Mammary epithelial cell (primary cell): ENCODE results near the gene DCBLD1.

Experiments used
- CTCF ChIP-seq, 2 donors: IDR thresholded peaks in 1 of 2; conservative IDR thresholded peaks in 1 of 2; 2 replicates each; pipeline ENCODE4 v1.5.1; 2011 to 2012; ENCODE audit warnings: inconsistent platforms in 2 of 2, low read length in 2 of 2, mild to moderate bottlenecking in 2 of 2, control low read depth in 1 of 2, low read depth in 1 of 2; ENCODE audit not compliant: insufficient read depth in 1 of 2; ENCODE audit errors: extremely low read depth in 1 of 2
- EZH2 ChIP-seq: IDR thresholded peaks from 2 replicates; pipeline ENCODE4 v1.6.1; 2012; ENCODE audit warnings: low read length, inconsistent platforms, borderline replicate concordance

GRCh38 chr6:117595099-117595923, 112.8 kb downstream of the DCBLD1 start:
- no peak for TF ChIP-seq CTCF (conservative IDR thresholded peaks at IDR 0.05 in 1 of 2, IDR thresholded peaks at IDR 0.05 in 1 of 2; ENCODE audit: extremely low read depth in 1 of 2, insufficient read depth in 1 of 2, low read depth in 1 of 2, low read length in 2 of 2)
- no peak for TF ChIP-seq EZH2
